HG03439 (cell line): Measurements from ENCODE around the gene ZNF441.
"Not testable (repeated sequence)": the region's sequence is repeated elsewhere in the genome, so short reads cannot be mapped to it uniquely, and the experiment has no call there.

Source experiments
- ATAC-seq: cut with Tn5 transposase; IDR thresholded peaks from one replicate; pipeline ENCODE4 v1.9.1; 2021; ENCODE audit warnings: mild to moderate bottlenecking, moderate library complexity; ENCODE audit not compliant: unreplicated experiment

ZNF441 gene

DNA sequence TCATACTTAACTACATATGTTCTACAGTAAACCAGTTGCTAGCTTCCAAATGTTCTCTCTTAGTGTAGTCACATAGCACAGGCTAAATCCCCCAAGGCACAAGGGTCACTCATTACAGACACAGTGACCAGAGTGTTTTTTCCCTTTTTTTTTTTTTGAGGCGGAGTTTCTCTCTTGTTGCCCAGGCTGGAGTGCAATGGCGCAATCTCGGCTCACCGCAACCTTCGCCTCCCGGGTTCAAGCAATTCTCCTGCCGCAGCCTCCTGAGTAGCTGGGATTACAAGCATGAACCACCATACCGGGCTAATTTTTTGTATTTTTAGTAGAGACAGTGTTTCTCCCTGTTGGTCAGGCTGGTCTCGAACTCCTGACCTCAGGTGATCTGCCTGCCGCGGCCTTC, 9.9 kb downstream of the ZNF441 start:
- ATAC-seq, result not testable (repeated sequence)

DNA sequence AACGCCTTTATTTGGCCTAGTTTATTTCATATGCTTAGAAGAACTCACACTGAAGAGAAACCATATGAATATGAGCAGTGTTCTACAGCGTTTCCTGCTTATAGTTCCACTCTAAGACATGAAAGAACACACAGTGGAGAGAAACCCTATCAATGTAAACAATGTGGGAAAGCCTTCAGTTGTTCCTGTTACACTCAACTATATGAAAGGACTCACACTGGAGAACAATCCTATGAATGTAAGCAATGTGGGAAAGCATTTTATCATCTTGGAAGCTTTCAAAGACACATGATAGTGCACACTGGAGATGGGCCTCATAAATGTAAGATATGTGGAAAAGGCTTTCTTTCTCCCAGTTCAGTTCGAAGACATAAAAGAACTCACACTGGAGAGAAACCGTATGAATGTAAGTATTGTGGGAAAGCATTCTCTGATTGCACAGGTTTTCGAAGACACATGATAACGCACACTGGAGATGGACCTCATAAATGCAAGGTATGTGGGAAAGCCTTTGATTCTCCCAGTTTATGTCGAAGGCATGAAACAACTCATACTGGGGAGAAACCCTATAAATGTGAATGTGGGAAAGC, 13.7 kb downstream of the ZNF441 start:
- no peak for ATAC-seq

DNA sequence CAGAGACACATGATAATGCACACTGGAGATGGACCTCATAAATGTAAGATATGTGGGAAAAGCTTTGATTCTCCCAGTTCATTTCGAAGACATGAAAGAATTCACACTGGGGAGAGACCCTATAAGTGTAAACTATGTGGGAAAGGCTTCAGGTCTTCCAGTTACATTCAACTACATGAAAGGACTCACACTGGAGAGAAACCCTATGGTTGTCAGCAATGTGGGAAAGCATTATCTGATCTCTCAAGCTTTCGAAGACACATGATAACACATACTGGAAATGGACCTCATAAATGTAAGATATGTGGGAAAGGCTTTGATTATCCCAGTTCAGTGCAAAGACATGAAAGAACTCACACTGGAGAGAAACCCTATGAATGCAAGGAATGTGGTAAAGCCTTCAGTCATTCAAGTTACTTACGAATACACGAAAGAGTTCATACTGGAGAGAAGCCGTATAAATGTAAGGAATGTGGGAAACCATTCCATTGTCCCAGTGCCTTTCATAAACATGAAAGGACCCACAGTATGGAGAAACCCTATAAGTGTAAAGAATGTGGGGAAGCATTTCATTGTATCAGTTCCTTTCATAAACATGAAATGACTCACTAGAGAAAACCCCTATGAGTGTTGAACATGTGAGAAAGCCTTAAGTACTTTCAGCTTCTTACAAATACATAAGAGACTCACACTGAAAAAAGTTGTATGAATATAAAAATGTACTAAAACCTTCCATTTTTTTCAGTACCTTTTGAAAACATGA, 14.7 kb downstream of the ZNF441 start:
- ATAC-seq, result no peak

DNA sequence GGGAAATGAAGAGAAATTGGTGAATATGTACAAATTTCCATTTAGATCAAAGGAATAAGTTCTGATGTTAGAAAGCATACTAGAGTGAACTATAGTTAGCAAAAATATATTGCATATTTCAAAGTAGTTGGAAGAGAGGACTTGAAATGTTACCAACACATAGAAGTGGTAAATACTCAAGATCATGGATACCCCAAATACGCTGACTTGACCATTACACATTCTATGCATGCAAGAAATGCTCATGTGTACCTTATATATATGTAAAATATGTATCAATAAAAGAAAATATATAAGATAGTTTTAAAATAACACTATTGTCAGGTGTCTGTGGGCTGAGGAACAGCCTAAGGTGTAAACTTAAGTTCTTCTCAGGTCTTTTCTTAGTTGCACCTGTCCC, 17.0 kb downstream of the ZNF441 start:
- ATAC-seq, result no peak

DNA sequence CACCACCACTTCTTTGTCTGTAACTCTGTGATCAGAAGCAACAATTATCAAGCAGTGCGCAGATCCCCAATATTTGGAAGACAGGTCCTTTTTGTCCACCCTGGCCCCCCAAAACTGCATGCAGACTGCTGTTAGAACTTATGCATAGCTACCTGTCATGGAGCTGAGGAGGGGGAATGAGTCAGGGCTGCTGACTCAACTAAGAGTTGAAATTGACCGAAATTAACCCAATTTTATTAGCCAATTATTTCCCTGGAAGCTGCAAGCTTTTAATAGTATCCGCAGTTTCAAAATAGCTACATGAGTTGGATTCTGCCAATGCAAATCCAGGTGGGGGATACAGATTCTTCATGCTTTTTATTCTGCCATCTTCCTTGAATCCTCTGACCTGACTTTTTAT, 17.6 kb downstream of the ZNF441 start:
- no peak for ATAC-seq

DNA sequence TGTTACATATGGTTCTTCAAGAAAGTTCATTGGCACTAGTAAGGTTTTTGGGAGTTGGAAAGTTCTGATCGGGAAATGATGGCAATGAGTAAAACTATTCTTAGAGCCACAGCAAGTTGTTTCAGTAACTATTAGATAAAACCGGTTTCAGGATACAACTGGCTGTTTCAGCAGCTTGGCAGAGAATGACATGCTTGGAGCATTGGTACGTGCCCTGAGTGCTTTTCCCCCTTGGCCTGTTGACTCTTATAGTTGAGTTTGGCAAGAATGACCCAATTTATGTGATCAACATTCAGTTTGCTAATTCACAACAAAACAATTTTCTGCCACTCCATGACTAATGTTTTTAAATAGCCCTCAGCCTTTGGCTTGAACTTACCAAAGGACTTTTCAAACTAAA, 20.7 kb downstream of the ZNF441 start:
- no peak for ATAC-seq

DNA sequence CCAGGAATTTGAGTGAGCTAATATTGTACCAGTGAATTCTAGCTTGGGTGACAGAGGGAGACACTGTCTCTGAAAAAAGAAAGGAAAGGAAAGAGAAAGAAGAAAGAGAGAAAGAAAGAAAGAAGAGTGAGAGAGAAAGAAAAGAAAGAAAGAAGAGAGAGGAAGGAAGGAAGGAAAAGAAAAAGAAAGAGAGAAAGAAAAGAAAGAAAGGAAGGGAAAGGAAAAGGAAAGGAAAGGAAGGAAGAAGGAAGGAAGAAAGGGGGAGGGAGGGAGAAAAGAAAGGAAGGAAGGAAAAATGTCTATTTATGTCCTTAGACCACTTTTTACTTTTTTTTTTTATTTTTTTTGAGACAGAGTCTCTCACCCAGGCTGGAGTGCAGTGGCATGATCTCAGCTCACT, 26.1 kb downstream of the ZNF441 start:
- no peak for ATAC-seq

DNA sequence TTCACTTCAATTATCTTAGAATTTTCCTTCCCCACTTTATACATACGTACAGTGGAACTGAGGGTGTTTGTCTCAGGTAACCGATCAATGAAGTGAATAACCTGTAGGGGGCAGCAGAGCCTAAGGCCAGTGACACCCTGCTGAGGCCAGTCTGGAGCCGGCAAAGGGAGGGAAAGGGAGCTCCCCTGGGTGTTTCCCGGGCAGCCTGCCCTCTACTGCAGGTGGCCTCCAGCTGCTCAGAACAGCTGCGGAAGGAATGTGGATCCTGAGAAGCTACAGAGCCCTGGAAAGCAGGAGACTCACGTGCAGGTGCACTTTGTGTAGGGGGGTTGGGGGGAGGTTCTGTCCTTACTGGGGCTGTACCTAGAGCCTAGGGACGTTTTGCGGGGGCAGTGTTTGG, 30.7 kb downstream of the ZNF441 start:
- peak; percentile 52 for ATAC-seq

DNA sequence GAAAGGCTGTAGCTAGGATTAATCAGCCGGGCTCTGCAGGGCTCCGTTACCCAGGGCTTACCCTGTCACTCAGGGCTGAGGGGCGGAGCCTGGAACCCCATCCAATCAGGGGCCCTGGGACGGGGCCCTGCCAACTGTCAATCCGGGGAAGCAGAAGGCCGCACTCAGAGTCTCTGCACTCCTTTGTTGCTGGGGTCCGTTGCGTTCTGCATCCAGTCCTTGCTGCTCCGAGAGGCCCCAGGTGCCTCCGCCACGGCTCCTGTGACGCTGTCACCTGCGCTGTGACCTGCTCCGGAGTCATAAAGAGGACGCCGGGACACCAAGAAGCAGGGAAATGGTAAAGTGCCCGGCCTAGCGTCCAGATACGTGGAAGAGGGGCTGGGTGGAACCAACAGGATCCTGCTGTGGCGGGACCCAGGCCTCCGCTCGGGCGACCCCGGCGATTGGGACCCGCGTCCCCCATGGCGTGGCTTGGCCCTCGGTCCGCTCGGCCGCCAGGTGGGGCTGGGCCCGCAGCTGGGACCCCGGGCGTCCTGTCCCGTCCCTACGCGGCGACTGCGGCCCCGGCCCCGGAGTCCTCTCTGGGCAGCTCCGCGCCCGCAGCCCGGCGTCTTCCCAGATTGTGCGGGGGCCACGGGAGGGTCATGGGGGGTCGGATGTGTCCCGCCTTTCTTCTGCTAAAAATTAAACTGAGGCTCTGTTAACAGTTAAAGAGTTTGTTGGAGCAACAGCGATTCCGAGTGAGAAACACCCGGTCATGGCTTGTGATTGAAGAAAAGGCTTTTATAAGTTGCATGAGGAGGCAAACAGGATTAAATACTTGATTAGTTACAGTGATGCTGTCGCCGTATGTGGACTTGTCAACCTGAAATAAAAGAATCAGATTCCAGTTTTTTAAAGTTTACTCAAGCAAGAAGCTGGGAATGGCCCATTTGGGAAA, 31.9 kb downstream of the ZNF441 start, which contains the start of gene ZNF491:
ZNF491 (plus strand) TSS at position 133 of the 940 bp plus-strand sequence. CDS start 7,431 bp downstream, outside the sequence.
- peak; percentile 91 for ATAC-seq

DNA sequence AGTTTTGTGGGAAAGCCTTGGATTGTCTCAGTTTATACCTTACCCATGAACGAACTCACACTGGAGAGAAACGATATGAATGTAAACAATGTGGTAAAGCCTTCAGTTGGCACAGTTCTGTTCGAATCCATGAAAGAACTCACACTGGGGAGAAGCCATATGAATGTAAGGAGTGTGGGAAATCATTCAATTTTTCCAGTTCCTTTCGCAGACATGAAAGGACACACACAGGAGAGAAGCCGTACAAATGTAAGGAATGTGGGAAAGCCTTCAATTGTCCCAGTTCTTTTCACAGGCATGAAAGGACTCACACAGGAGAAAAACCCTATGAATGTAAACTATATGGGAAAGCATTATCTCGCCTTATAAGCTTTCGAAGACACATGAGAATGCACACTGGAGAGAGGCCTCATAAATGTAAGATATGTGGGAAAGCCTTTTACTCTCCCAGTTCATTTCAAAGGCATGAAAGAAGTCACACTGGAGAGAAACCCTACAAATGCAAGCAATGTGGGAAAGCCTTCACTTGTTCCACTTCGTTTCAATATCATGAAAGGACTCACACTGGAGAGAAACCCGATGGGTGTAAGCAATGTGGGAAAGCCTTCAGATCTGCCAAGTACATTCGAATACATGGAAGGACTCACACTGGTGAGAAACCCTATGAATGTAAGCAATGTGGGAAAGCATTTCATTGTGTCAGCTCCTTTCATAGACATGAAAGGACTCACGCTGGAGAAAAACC, 39.7 kb downstream of the ZNF441 start:
- no peak for ATAC-seq

DNA sequence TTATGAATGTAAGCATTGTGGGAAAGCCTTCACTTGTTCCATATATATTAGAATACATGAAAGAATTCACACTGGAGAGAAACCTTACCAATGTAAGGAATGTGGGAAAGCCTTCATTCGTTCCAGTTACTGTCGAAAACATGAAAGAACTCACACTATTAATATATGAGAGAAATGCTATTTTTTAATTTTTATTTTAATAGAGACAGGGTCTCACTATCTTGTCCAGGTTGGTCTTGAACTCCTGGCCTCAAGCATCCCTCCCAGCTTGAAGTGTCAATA, 40.2 kb downstream of the ZNF441 start:
- ATAC-seq, result no peak

DNA sequence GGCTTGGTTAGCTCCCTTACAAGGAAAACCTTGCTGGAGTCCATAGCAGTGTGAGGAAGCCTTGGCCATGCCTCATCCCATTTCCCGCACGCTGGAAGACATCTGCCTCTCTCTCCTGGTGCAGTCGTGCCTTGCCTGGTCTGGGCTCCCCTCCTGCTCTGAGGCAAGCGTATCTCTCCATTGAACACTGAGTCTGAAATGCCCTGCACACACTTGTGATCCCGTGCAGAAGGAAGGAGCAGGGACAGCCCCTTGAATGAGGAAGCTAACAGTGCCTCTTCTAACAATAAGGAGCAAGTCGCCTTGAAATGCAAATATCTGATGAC, 46.9 kb downstream of the ZNF441 start:
- peak; percentile 38 for ATAC-seq

DNA sequence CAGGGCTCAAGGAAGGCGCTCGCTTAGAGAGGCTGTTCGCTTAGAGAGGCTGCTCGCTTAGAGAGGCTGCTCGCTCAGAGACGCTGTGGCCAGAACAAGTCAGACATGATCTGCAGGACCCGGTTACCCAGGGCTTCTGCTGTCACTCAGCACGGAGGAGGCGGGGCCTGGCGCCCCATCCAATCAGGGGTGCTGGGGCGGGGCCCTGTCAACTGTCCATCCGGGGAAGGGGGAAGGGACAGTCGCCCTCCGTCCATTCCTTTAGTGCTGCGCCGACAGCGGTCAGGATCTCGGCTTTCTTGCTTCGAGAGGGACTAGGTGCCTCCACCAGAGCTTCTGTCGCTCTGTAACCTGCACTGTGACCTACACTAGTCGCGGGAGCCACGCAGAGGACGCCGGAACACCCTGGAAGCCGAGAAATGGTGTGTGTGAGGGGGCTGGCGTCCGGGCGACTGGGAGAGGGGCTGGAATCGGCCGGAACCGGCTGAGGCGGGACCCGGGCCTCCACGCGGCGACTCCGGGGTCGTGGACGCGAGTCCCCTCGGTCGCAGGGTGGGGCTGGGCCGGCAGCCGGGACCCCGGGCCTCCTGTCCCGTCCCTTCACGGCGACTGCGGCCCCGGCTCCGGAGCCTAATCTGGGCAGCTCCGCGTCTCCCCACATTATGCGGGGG, 47.4 kb downstream of the ZNF441 start, which contains the start of gene ZNF440:
ZNF440 (plus strand) TSS at position 245 of the 671 bp plus-strand sequence; CDS start at position 420, 175 bp downstream.
- peak; percentile 98 for ATAC-seq

DNA sequence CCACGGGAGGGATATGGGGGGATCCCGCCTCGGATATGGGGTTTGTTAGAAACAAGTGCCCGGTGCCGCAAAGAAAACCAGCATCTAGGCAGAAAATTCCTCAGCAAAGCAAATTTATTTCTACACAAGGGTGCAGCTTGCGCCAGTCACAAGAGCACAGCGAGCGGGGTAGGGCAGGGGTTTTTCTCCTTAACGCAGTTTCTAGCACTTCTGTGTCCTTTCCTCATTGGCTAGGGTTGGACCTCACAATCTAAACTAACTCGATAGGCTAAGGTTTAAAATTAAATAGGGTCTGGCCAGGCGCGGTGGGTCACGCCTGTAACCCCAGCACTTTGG, 47.9 kb downstream of the ZNF441 start:
- no peak for ATAC-seq

DNA sequence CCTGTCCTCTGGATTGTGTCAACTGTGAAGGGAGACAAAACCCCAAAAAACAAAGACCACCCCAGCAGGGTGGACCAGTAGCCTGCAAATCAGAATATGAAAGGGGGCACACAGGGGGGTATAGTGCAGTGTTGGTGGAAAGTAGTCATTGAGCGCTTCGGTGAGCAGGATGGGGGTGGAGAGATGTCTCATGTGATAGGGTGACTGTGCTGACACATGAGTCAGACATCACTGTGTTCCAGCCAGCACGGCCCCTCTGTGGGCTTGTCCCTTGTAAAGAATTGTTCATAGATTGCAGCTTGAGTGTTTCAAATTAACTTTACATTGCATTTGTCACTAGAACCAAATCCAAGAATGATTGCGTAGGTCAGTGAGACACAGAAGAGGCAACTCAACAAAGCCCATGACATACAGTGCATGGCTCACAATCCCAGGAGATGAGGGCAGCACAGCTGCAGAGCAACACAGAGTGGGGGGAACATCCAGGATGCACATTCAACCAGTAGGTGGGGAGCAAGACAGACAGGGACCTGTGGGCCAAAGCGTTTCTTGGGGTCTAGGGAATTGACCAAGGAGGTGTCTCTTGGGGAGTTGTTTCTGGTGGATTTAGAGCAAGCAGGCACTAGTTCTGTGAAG, 54.8 kb downstream of the ZNF441 start:
- ATAC-seq, result no peak

DNA sequence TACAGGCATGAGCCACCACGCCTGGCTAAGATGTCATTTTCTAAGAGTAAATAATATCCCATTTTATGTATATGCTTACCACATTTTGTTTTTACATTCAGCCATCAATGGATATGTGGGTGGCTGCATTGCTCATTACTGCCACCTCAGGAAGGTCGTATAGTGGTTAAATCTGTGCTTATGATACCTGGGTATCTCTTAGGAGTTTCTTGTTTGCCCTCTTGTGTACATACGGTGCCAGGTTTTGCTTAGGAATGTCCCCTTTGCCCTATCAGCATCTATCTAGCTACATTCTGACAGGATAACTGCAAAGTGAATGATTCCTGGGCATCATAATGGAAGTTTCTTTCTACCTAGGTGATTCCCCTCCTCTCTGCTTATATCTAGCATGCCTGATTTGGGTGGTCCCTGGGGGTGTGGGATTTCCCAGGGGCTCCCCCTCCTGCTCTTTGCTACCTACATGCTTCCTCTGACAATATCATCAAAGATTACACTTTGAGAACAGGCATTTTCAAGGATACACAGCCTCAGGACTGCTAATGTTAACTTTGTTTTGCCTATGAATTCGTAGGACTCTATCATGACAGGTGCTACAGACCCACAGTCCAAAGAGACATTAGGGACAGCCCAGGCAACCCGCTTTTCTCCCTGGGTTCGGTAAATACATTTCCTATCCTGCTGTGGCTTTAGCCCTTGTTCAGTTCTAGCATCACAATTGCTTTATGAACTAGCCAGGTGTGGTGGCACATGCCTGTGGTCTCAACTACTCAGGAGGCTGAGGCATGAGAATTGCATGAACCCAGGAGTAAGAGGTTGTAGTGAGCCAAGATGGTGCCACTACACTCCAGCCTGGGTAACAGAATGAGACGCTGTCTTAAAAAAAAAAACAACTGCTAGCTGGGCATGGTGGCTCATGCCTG, 62.4 kb downstream of the ZNF441 start:
- ATAC-seq, result not testable (repeated sequence)

DNA sequence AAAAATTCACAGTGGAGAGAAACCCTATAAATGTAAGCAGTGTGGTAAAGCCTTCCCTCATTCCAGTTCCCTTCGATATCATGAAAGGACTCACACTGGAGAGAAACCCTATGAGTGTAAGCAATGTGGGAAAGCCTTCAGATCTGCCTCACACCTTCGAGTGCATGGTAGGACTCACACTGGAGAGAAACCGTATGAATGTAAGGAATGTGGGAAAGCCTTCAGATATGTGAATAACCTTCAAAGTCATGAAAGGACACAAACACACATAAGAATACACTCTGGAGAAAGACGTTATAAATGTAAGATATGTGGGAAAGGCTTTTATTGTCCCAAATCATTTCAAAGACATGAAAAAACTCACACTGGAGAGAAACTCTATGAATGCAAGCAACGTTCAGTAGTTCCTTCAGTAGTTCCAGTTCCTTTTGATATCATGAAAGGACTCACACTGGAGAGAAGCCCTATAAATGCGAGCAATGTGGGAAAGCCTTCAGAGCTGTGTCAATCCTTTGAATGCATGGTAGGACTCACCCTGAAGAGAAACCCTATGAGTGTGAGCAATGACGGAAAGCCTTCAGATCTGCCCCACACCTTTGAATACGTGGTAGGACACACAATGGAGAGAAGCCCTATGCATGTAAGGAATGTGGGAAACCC, 65.6 kb downstream of the ZNF441 start:
- ATAC-seq, result no peak

DNA sequence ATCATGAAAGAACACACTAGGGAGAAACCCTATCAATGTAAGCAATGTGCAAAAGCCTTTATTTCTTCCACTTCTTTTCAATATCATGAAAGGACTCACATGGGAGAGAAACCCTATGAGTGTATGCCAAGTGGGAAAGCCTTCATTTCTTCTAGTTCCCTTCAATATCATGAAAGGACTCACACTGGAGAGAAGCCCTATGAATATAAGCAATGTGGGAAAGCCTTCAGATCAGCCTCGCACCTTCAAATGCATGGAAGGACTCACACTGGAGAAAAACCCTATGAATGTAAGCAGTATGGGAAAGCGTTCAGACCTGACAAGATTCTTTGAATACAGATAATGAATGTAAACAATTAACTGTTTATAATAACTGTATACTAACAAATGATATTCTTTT, 66.7 kb downstream of the ZNF441 start:
- ATAC-seq, result no peak
